Esophagus squamous epithelium (tissue), 5 donors: ENCODE measurements around the gene MGAT4C. TPM values are rescaled to one million over a fixed set of nuclear protein-coding genes. Genes with fewer than 3 reads are reported as not detected.

ENCODE experiments used
- DNase-seq: peaks from one replicate; lab custom pipeline; 2025; lab: John Stamatoyannopoulos, UW
- H3K27ac ChIP-seq, 4 donors: fragments of 200-600 bp; sonication (generic); one replicate each; pipeline ENCODE4 v1.5.1; 2016 to 2019; ENCODE audit warnings: mild to moderate bottlenecking in 1 of 4
- H3K27me3 ChIP-seq, 4 donors: fragments of 200-600 bp; sonication (generic); 1 replicate in 3 of 4; 2 replicates in 1 of 4; pipeline versions ENCODE4 v1.5.1 to v1.6.0; 2017 to 2021; ENCODE audit warnings: antibody characterized with exemption in 1 of 4
- H3K36me3 ChIP-seq, 3 donors: fragments of 200-600 bp; sonication (generic); one replicate each; pipeline ENCODE4 v1.5.1; 2016 to 2019
- H3K4me1 ChIP-seq, 3 donors: fragments of 200-600 bp; sonication (generic); one replicate each; pipeline ENCODE4 v1.5.1; 2017 to 2019
- H3K4me3 ChIP-seq, 4 donors: fragments of 200-600 bp; sonication (generic); 1 replicate in 3 of 4; 2 replicates in 1 of 4; pipeline ENCODE4 v1.5.1; 2016 to 2019; ENCODE audit warnings: mild to moderate bottlenecking in 2 of 4, moderate library complexity in 1 of 4
- H3K9me3 ChIP-seq, 3 donors: fragments of 200-600 bp; sonication (generic); one replicate each; pipeline ENCODE4 v1.5.1; 2016 to 2019
- CTCF ChIP-seq, 6 experiments: fragments of 450-650 bp in 4 of 6; fragments of 200-600 bp in 2 of 6; sonication (generic) in 2 of 6; IDR thresholded peaks; one replicate each; pipeline ENCODE4 v1.5.1; 2016 to 2019; ENCODE audit warnings: antibody characterized with exemption in 6 of 6, mild to moderate bottlenecking in 4 of 6, moderate library complexity in 4 of 6
- POLR2A ChIP-seq, 4 donors: fragments of 450-650 bp; IDR thresholded peaks; one replicate each; pipeline ENCODE4 v1.6.1; 2017; ENCODE audit warnings: antibody characterized with exemption in 4 of 4, mild to moderate bottlenecking in 4 of 4, moderate library complexity in 3 of 4
- WGBS, 2 donors: methylation state at CpG; one replicate each; pipeline ENCODE4 v1.1.5; 2018; 5-methylcytosine and 5-hydroxymethylcytosine counted together
- intact Hi-C: fragments of 100-400 bp; cut with DNase I; formaldehyde crosslinking; loops from one replicate; pipeline ENCODE4 v1.15.0; 2022
- total RNA-seq, 4 donors: library from RNA; depleted of rRNA; stranded (reverse); fragments of >200 nt; gene quantifications; one replicate each; pipeline ENCODE4 v1.1.0, GENCODE V29; 2016
- donor health status: DM: yes; HTN: yes; CAD: no.

The MGAT4C gene
- total RNA-seq, 4 donors from 2014 or later = under 0.01 TPM; not detected in 2

GRCh38 chr12:86230516-86231146, 25.6 kb downstream of the MGAT4C start:
- no peak for DNase-seq
- Histone ChIP-seq H3K36me3 (no peaks in the 10 kb centered on the region), H3K27ac (no peak overlapping the region), H3K4me3 (no peak overlapping the region), H3K27me3 (no peaks in the 10 kb centered on the region), H3K4me1 (no peaks in the 10 kb centered on the region), H3K9me3 (no peaks in the 10 kb centered on the region)
- 57 to 66% methylated on average over 8 of the region's 8 CpGs for WGBS, 2 donors
- intact Hi-C loops = no loop called here
- TF ChIP-seq POLR2A (IDR thresholded peaks at IDR 0.05) (no peak), CTCF (IDR thresholded peaks at IDR 0.05) (no peak)

- Histone ChIP-seq H3K4me1 (no peaks in the 10 kb centered on the region), H3K27me3 (no peaks in the 10 kb centered on the region), H3K9me3 (no peaks in the 10 kb centered on the region), H3K4me3 (no peak overlapping the region), H3K27ac (no peak overlapping the region), H3K36me3 (no peaks in the 10 kb centered on the region)
- TF ChIP-seq POLR2A (IDR thresholded peaks at IDR 0.05) = no peak
- 81 to 92% methylated on average over 2 of the region's 2 CpGs for WGBS, 2 donors
- intact Hi-C loops = no loop called here
- DNase-seq = no peak
Observed at GRCh38 chr12:86229772-86230171, 26.4 kb downstream of the MGAT4C start.

GRCh38 chr12:86228656-86229055, 27.5 kb downstream of the MGAT4C start:
- DNase-seq = no peak
- Histone ChIP-seq H3K36me3 (no peaks in the 10 kb centered on the region), H3K27ac (no peak overlapping the region), H3K9me3 (no peaks in the 10 kb centered on the region), H3K4me1 (no peaks in the 10 kb centered on the region), H3K27me3 (no peaks in the 10 kb centered on the region), H3K4me3 (no peak overlapping the region)
- no peak for TF ChIP-seq CTCF (IDR thresholded peaks at IDR 0.05)
- no peak for TF ChIP-seq POLR2A (IDR thresholded peaks at IDR 0.05)
- intact Hi-C loops = no loop called here

GRCh38 chr12:86226481-86226880, 29.7 kb downstream of the MGAT4C start:
- no peak overlapping the region for H3K4me3 ChIP-seq
- TF ChIP-seq CTCF (IDR thresholded peaks at IDR 0.05) (no peak), POLR2A (IDR thresholded peaks at IDR 0.05) (no peak)
- H3K27me3 ChIP-seq = no peaks in the 10 kb centered on the region
- H3K9me3 ChIP-seq = no peaks in the 10 kb centered on the region
- 75 to 81% methylated on average over 3 of the region's 3 CpGs for WGBS, 2 donors
- DNase-seq = no peak
- no peak overlapping the region for H3K27ac ChIP-seq
- no peaks in the 10 kb centered on the region for H3K4me1 ChIP-seq
- intact Hi-C loops = no loop called here
- H3K36me3 ChIP-seq = no peaks in the 10 kb centered on the region

- H3K4me1 ChIP-seq = no peaks in the 10 kb centered on the region
- H3K4me3 ChIP-seq = no peak overlapping the region
- TF ChIP-seq POLR2A (IDR thresholded peaks at IDR 0.05) (no peak), CTCF (IDR thresholded peaks at IDR 0.05) (no peak)
- no peaks in the 10 kb centered on the region for H3K9me3 ChIP-seq
- no peak overlapping the region for H3K27ac ChIP-seq
- no peaks in the 10 kb centered on the region for H3K36me3 ChIP-seq
- DNase-seq = no peak
- H3K27me3 ChIP-seq = no peaks in the 10 kb centered on the region
- intact Hi-C loops = no loop called here
- WGBS, 2 donors = 34 to 37% methylated on average over 2 of the region's 2 CpGs
Observed at GRCh38 chr12:86216591-86216990, 39.6 kb downstream of the MGAT4C start.

- Histone ChIP-seq H3K4me3 (no peak overlapping the region), H3K4me1 (no peaks in the 10 kb centered on the region), H3K36me3 (no peaks in the 10 kb centered on the region), H3K27ac (no peak overlapping the region), H3K27me3 (no peaks in the 10 kb centered on the region), H3K9me3 (no peaks in the 10 kb centered on the region)
- DNase-seq = no peak
- TF ChIP-seq POLR2A (IDR thresholded peaks at IDR 0.05) = no peak
- no peak for TF ChIP-seq CTCF (IDR thresholded peaks at IDR 0.05)
- intact Hi-C loops = no loop called here
- WGBS, 2 donors = 65 to 74% methylated on average over 2 of the region's 2 CpGs
Observed at GRCh38 chr12:86213012-86213411, 43.2 kb downstream of the MGAT4C start.
